ENCODE data around the gene PRR33.
"Not testable (repeated sequence)": the region's sequence is repeated elsewhere in the genome, so short reads cannot be mapped to it uniquely, and the experiment has no call there.

Gene PRR33

GRCh38 chr11:1891831-1892115 is at the start of gene PRR33:
Gene PRR33 (minus strand): TSS chr11:1891895. CDS start chr11:1890584, 1,311 bp downstream.
- peaks cover 9% of the 10 kb centered on the region for H3K27me3 ChIP-seq (ENCODE audit: low read depth, low read length)
- H3K4me2 ChIP-seq (ENCODE audit: low read length) = no peak within 1 kb of the TSS
- no peak within 1 kb of the TSS for H3K27ac ChIP-seq (ENCODE audit: low read length)
- H2AFZ ChIP-seq (ENCODE audit: low read depth, low read length) = no peak within 1 kb of the TSS
- no peaks in the 10 kb centered on the region for H3K79me2 ChIP-seq (ENCODE audit: low read length)
- H3K4me3 ChIP-seq (ENCODE audit: low read length) = no peak within 1 kb of the TSS
- no peaks in the 10 kb centered on the region for H3K9me3 ChIP-seq (ENCODE audit: insufficient read depth, low read length)
- peaks cover 30% of the 10 kb centered on the region for H4K20me1 ChIP-seq (ENCODE audit: insufficient read depth, low read length)
- H3K36me3 ChIP-seq (replicated peaks; ENCODE audit: low read depth, low read length) = peaks cover 17% of the 10 kb centered on the region
- H3K4me1 ChIP-seq (ENCODE audit: low read length) = peaks cover 5% of the 10 kb centered on the region
- TF ChIP-seq EZH2phosphoT487 (IDR thresholded peaks at IDR 0.05; ENCODE audit: low read depth) (no peak), CTCF (IDR thresholded peaks at IDR 0.05; ENCODE audit: low read depth, low read length) (no peak)
- no peak within 1 kb of the TSS for H3K9ac ChIP-seq (ENCODE audit: low read length)

DNA sequence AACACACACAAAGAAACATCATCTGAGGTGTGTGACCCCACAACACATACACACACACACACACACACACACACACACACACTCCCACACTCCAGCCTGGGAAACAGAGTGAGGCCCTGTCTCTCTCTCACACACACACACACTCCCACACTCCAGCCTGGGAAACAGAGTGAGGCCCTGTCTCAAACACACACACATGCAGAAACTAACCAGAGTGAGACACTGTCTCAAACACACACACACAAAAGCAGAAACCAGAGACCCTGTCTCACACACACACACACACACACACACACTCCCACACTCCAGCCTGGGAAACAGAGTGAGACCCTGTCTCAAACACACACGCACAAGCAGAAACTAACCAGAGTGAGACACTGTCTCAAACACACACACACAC is 48.1 kb upstream of the PRR33 start:
- H3K9ac ChIP-seq (ENCODE audit: low read length); H4K20me1 ChIP-seq (ENCODE audit: insufficient read depth, low read length); H3K4me1 ChIP-seq (ENCODE audit: low read length); H3K27me3 ChIP-seq (ENCODE audit: low read depth, low read length); H2AFZ ChIP-seq (ENCODE audit: low read depth, low read length); H3K27ac ChIP-seq (ENCODE audit: low read length); H3K36me3 ChIP-seq (replicated peaks; ENCODE audit: low read depth, low read length); H3K9me3 ChIP-seq (ENCODE audit: insufficient read depth, low read length); H3K79me2 ChIP-seq (ENCODE audit: low read length); H3K4me3 ChIP-seq (ENCODE audit: low read length); H3K4me2 ChIP-seq (ENCODE audit: low read length): not testable (repeated sequence)

- Histone ChIP-seq H2AFZ (ENCODE audit: low read depth, low read length) (no peak overlapping the region), H3K4me1 (ENCODE audit: low read length) (no peaks in the 10 kb centered on the region), H4K20me1 (ENCODE audit: insufficient read depth, low read length) (no peaks in the 10 kb centered on the region), H3K9me3 (ENCODE audit: insufficient read depth, low read length) (no peaks in the 10 kb centered on the region), H3K9ac (ENCODE audit: low read length) (no peak overlapping the region), H3K36me3 (replicated peaks; ENCODE audit: low read depth, low read length) (no peaks in the 10 kb centered on the region), H3K4me3 (ENCODE audit: low read length) (no peak overlapping the region), H3K27ac (ENCODE audit: low read length) (no peak overlapping the region), H3K79me2 (ENCODE audit: low read length) (no peaks in the 10 kb centered on the region), H3K27me3 (ENCODE audit: low read depth, low read length) (no peaks in the 10 kb centered on the region), H3K4me2 (ENCODE audit: low read length) (no peak overlapping the region)
- TF ChIP-seq CTCF (IDR thresholded peaks at IDR 0.05; ENCODE audit: low read depth, low read length) (no peak), EZH2phosphoT487 (IDR thresholded peaks at IDR 0.05; ENCODE audit: low read depth) (no peak)
Measured at GRCh38 chr11:1939006-1939625, 47.4 kb upstream of the PRR33 start.

- no peaks in the 10 kb centered on the region for H4K20me1 ChIP-seq (ENCODE audit: insufficient read depth, low read length)
- H3K4me3 ChIP-seq (ENCODE audit: low read length) = no peak overlapping the region
- H3K79me2 ChIP-seq (ENCODE audit: low read length) = no peaks in the 10 kb centered on the region
- no peaks in the 10 kb centered on the region for H3K36me3 ChIP-seq (replicated peaks; ENCODE audit: low read depth, low read length)
- H3K4me2 ChIP-seq (ENCODE audit: low read length) = no peak overlapping the region
- no peak overlapping the region for H2AFZ ChIP-seq (ENCODE audit: low read depth, low read length)
- no peak for TF ChIP-seq EZH2phosphoT487 (IDR thresholded peaks at IDR 0.05; ENCODE audit: low read depth)
- TF ChIP-seq CTCF (IDR thresholded peaks at IDR 0.05; ENCODE audit: low read depth, low read length) = no peak
- no peaks in the 10 kb centered on the region for H3K4me1 ChIP-seq (ENCODE audit: low read length)
- no peaks in the 10 kb centered on the region for H3K27me3 ChIP-seq (ENCODE audit: low read depth, low read length)
- H3K9me3 ChIP-seq (ENCODE audit: insufficient read depth, low read length) = no peaks in the 10 kb centered on the region
- H3K27ac ChIP-seq (ENCODE audit: low read length) = no peak overlapping the region
- H3K9ac ChIP-seq (ENCODE audit: low read length) = no peak overlapping the region
Measured at GRCh38 chr11:1938343-1939005, 46.8 kb upstream of the PRR33 start.

All from OCI-LY3 (cell line).